ENCODE results near the gene ADRA2C. TPM values are rescaled to one million over a fixed set of nuclear protein-coding genes. Genes with fewer than 3 reads are reported as not detected.

The ADRA2C gene
- total RNA-seq, 2 experiments from 2014 or later: 0.21 TPM; not detected in 1

DNA sequence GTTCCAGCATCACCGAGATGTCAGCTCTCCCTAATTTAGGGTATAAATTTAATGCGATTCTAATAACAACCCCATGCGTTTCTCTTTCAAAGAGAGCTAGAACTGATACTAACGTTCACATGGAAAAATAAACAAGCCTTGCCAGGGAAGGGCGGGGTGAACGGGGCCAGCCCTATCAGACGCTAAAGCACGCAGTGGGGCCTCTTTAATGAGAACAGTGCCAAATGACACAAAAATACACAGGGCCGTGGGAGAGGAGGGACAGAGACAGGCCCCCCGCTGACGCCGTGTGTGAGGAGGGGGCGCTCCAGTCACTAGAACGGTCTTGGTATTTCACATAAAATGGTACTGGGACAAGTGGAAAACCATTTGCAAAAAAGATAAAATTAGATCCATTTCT, 21.3 kb upstream of the ADRA2C start:
- Histone ChIP-seq H2AFZ (ENCODE audit: low read length) (no peak overlapping the region), H3K79me2 (ENCODE audit: insufficient read depth, low read depth, low read length) (no peaks in the 10 kb centered on the region), H3K4me3 (ENCODE audit: low read depth, low read length, poor library complexity, severe bottlenecking) (no peak overlapping the region), H3K27ac (ENCODE audit: low read depth, low read length, poor library complexity, severe bottlenecking) (no peak overlapping the region), H3K9me3 (ENCODE audit: low read length) (no peaks in the 10 kb centered on the region), H3K4me1 (ENCODE audit: insufficient read depth, low read length, poor library complexity, severe bottlenecking) (no peaks in the 10 kb centered on the region), H3K4me2 (ENCODE audit: low read length) (no peak overlapping the region), H3K9me2 (ENCODE audit: insufficient read depth, low read length) (no peaks in the 10 kb centered on the region), H4K20me1 (ENCODE audit: insufficient read depth, low read length) (no peaks in the 10 kb centered on the region), H3K36me3 (ENCODE audit: insufficient read depth, low read length) (no peaks in the 10 kb centered on the region)
- no TSS peak for BruUV-seq (replicated peaks)
- intact Hi-C loops (cut with micrococcal nuclease; ENCODE audit: unreplicated experiment): loop anchor here (5.0 kb wide), 1 partner anchor 137 kb away; no protein-coding TSS in a partner anchor
- no peak for TF ChIP-seq EZH2phosphoT487 (IDR thresholded peaks at IDR 0.05; ENCODE audit: borderline replicate concordance, low read depth, low read length)
- TF ChIP-seq, protein P1, sequence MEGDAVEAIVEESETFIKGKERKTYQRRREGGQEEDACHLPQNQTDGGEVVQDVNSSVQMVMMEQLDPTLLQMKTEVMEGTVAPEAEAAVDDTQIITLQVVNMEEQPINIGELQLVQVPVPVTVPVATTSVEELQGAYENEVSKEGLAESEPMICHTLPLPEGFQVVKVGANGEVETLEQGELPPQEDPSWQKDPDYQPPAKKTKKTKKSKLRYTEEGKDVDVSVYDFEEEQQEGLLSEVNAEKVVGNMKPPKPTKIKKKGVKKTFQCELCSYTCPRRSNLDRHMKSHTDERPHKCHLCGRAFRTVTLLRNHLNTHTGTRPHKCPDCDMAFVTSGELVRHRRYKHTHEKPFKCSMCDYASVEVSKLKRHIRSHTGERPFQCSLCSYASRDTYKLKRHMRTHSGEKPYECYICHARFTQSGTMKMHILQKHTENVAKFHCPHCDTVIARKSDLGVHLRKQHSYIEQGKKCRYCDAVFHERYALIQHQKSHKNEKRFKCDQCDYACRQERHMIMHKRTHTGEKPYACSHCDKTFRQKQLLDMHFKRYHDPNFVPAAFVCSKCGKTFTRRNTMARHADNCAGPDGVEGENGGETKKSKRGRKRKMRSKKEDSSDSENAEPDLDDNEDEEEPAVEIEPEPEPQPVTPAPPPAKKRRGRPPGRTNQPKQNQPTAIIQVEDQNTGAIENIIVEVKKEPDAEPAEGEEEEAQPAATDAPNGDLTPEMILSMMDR (conservative IDR thresholded peaks at IDR 0.05; ENCODE audit: low read length): no peak
- ChIA-PET CTCF (ENCODE audit: unreplicated experiment) (no interaction called here), POLR2A (interaction anchor here (0.7 kb wide), 1 partner anchor 162 kb away, joined by 3 read pairs; no protein-coding TSS in a partner anchor)
- DNase-seq (ENCODE audit: low spot score): no peak

DNA sequence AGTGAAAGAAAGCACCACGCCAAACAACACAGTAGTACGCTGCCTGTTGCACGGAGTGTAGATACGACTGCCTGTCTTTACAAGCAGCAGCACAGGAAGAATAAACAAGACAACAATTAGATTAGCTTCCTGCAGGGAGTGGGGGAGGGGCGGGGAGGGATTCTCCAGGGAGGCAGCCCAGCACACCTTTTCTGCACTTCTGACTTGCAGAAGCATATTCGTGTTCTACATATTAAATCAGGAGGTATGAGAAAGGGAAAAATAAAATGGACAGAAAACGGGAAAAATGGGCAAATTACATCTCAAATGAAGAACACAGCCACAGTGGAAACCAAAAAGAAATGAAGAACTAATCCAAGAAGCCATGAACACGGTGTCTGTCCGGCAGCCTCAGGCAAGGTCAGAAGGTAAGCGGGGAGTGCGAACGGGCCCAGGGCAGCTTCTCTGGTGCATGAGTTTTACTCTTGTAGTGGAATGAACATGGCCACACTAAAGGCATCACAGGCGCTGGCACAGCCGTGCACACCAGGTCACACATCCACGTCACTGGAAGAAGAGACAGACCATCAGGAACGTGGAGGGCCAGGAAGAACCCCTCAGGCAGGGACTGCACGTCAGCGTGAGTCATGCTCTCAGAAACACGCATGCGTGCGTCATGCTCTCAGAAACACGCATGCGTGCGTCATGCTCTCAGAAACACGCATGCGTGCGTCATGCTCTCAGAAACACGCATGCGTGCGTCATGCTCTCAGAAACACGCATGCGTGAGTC, 20.1 kb upstream of the ADRA2C start:
- H3K9me3 ChIP-seq (ENCODE audit: low read length): no peaks in the 10 kb centered on the region
- TF ChIP-seq, protein P1 (conservative IDR thresholded peaks at IDR 0.05; ENCODE audit: low read length): no peak
- TF ChIP-seq EZH2phosphoT487 (IDR thresholded peaks at IDR 0.05; ENCODE audit: borderline replicate concordance, low read depth, low read length): no peak
- CTCF ChIA-PET (ENCODE audit: unreplicated experiment): no interaction called here
- BruUV-seq (replicated peaks): no TSS peak
- POLR2A ChIA-PET: no interaction called here
- no peaks in the 10 kb centered on the region for H3K4me1 ChIP-seq (ENCODE audit: insufficient read depth, low read length, poor library complexity, severe bottlenecking)
- no peaks in the 10 kb centered on the region for H3K36me3 ChIP-seq (ENCODE audit: insufficient read depth, low read length)
- no peaks in the 10 kb centered on the region for H4K20me1 ChIP-seq (ENCODE audit: insufficient read depth, low read length)
- no peaks in the 10 kb centered on the region for H3K9me2 ChIP-seq (ENCODE audit: insufficient read depth, low read length)
- intact Hi-C loops (cut with micrococcal nuclease; ENCODE audit: unreplicated experiment): loop anchor here (5.0 kb wide), 1 partner anchor 136 kb away; no protein-coding TSS in a partner anchor
- no peak for DNase-seq (ENCODE audit: low spot score)
- no peak overlapping the region for H3K4me3 ChIP-seq (ENCODE audit: low read depth, low read length, poor library complexity, severe bottlenecking)
- H3K79me2 ChIP-seq (ENCODE audit: insufficient read depth, low read depth, low read length): no peaks in the 10 kb centered on the region
- no peak overlapping the region for H2AFZ ChIP-seq (ENCODE audit: low read length)
- H3K4me2 ChIP-seq (ENCODE audit: low read length): no peak overlapping the region
- H3K27ac ChIP-seq (ENCODE audit: low read depth, low read length, poor library complexity, severe bottlenecking): no peak overlapping the region

Measured in OCI-LY7 (cell line).